GM18951 (cell line): Measurements from ENCODE around the gene UQCR11.
"Not testable (repeated sequence)": the region's sequence is repeated elsewhere in the genome, so short reads cannot be mapped to it uniquely, and the experiment has no call there.

Source experiments
- POLR2A ChIP-seq: IDR thresholded peaks from 4 replicates; pipeline ENCODE4 v1.6.1; 2011; ENCODE audit warnings: mild to moderate bottlenecking; ENCODE audit not compliant: insufficient read length, insufficient read depth; ENCODE audit errors: extremely low read depth
- in situ Hi-C: fragments of 300-500 bp; cut with MboI; formaldehyde crosslinking; loops from one replicate; pipeline ENCODE4 v1.12.0; 2022; ENCODE audit warnings: low sequenced_read_pairs, mixed read lengths, inconsistent platforms; ENCODE audit not compliant: unreplicated experiment

UQCR11 gene

GRCh38 chr19:1646659-1647453 lies 41.6 kb upstream of the UQCR11 start:
- TF ChIP-seq POLR2A: peak; percentile 5
- in situ Hi-C loops: no loop called here

GRCh38 chr19:1646149-1646548 lies 40.9 kb upstream of the UQCR11 start:
- no peak for TF ChIP-seq POLR2A
- in situ Hi-C loops: no loop called here

GRCh38 chr19:1645299-1645698 lies 40.0 kb upstream of the UQCR11 start:
- in situ Hi-C loops: no loop called here
- peak; percentile 13 for TF ChIP-seq POLR2A

- TF ChIP-seq POLR2A: no peak
- in situ Hi-C loops: no loop called here
Observed at GRCh38 chr19:1644070-1644469, 38.8 kb upstream of the UQCR11 start.

- in situ Hi-C loops: not testable (repeated sequence)
Observed at GRCh38 chr19:1640893-1641448, 35.7 kb upstream of the UQCR11 start.

- in situ Hi-C loops: no loop called here
- TF ChIP-seq POLR2A: no peak
Observed at GRCh38 chr19:1636325-1637236, 31.3 kb upstream of the UQCR11 start.

- in situ Hi-C loops: no loop called here
- no peak for TF ChIP-seq POLR2A
Observed at GRCh38 chr19:1634938-1635243, 29.6 kb upstream of the UQCR11 start.

- TF ChIP-seq POLR2A: no peak
- in situ Hi-C loops: no loop called here
Observed at GRCh38 chr19:1634242-1634937, 29.1 kb upstream of the UQCR11 start.

- TF ChIP-seq POLR2A: no peak
- in situ Hi-C loops: no loop called here
Observed at GRCh38 chr19:1633269-1633826, 28.1 kb upstream of the UQCR11 start.

- in situ Hi-C loops: no loop called here
- TF ChIP-seq POLR2A: no peak
Observed at GRCh38 chr19:1632462-1633268, 27.4 kb upstream of the UQCR11 start.

- in situ Hi-C loops: no loop called here
- no peak for TF ChIP-seq POLR2A
Observed at GRCh38 chr19:1631557-1632100, 26.4 kb upstream of the UQCR11 start.

GRCh38 chr19:1630811-1631210 lies 25.5 kb upstream of the UQCR11 start:
- peak; percentile 8 for TF ChIP-seq POLR2A
- in situ Hi-C loops: no loop called here

GRCh38 chr19:1630012-1630411 lies 24.8 kb upstream of the UQCR11 start:
- peak; percentile 10 for TF ChIP-seq POLR2A
- in situ Hi-C loops: no loop called here
